H1 (cell line): Measurements from ENCODE around the gene PTK6. TPM values are rescaled to one million over a fixed set of nuclear protein-coding genes. Genes with fewer than 3 reads are reported as not detected.

Source experiments
- CTCF ChIA-PET: fragments of 300-600 bp; sonication (Branson Sonifier 250); formaldehyde crosslinking; loops from one replicate; lab custom pipeline; 2021; ENCODE audit not compliant: partially characterized antibody; lab: Charles Lee
- POLR2A ChIA-PET: fragments of 300-600 bp; sonication (Branson Sonifier 250); formaldehyde crosslinking; loops from one replicate; lab custom pipeline; 2021; ENCODE audit warnings: inconsistent platforms; ENCODE audit not compliant: partially characterized antibody; lab: Charles Lee
- DNase-seq, 2 experiments: peaks; one replicate each; pipeline versions ENCODE4 v3.0.0 to v3.0.0-alpha.2; 2010 to 2022; ENCODE audit warnings: low spot score in 2 of 2, low read depth in 1 of 2, mixed read lengths in 1 of 2
- FAIRE-seq: peaks from 2 replicates; lab custom pipeline; 2011; peaks lifted over from hg19 to GRCh38; lab: Jason Lieb, UNC
- H2AFZ ChIP-seq: 2 replicates; pipeline ENCODE4 v1.8.1; 2012; ENCODE audit warnings: low read length, inconsistent platforms
- H2AK5ac ChIP-seq: 2 replicates; pipeline ENCODE4 v1.6.1; 2013; ENCODE audit warnings: low read depth, low read length
- H2BK120ac ChIP-seq: replicated peaks from 2 replicates; pipeline ENCODE3; 2013; ENCODE audit warnings: low read depth, low read length, inconsistent platforms
- H2BK12ac ChIP-seq: 2 replicates; pipeline ENCODE4 v1.6.1; 2013; ENCODE audit warnings: low read depth, low read length
- H2BK15ac ChIP-seq: 2 replicates; pipeline ENCODE4 v1.6.1; 2013; ENCODE audit warnings: low read length
- H2BK20ac ChIP-seq: 2 replicates; pipeline ENCODE4 v1.6.1; 2013; ENCODE audit warnings: low read length
- H2BK5ac ChIP-seq: 2 replicates; pipeline ENCODE4 v1.6.1; 2013; ENCODE audit warnings: low read depth, low read length
- H3K14ac ChIP-seq: 2 replicates; pipeline ENCODE4 v1.6.1; 2013; ENCODE audit warnings: inconsistent platforms; ENCODE audit not compliant: insufficient read length
- H3K18ac ChIP-seq: 2 replicates; pipeline ENCODE4 v1.6.1; 2013; ENCODE audit warnings: low read length; ENCODE audit errors: extremely low read depth
- H3K23ac ChIP-seq: 2 replicates; pipeline ENCODE4 v1.6.1; 2013; ENCODE audit warnings: inconsistent platforms; ENCODE audit not compliant: insufficient read length
- H3K23me2 ChIP-seq: 2 replicates; pipeline ENCODE4 v1.6.1; 2013; ENCODE audit warnings: low read depth, low read length
- H3K27ac ChIP-seq: 2 replicates; pipeline ENCODE4 v1.6.1; 2011; ENCODE audit warnings: low read depth, low read length, inconsistent platforms
- H3K27me3 ChIP-seq, 4 experiments: replicated peaks in 1 of 4; 1 replicate in 1 of 4; 2 replicates in 3 of 4; pipeline versions ENCODE4 v1.6.1 to v1.8.1; 2011 to 2013; ENCODE audit warnings: low read length in 3 of 4, mild to moderate bottlenecking in 3 of 4, inconsistent platforms in 2 of 4, mixed read lengths in 2 of 4, moderate library complexity in 1 of 4; ENCODE audit not compliant: control insufficient read depth in 3 of 4, insufficient read depth in 3 of 4; ENCODE audit errors: extremely low read depth in 1 of 4
- H3K36me3 ChIP-seq, 4 experiments: 2 replicates each; pipeline versions ENCODE4 v1.6.1 to v1.8.1; 2011 to 2013; ENCODE audit warnings: mild to moderate bottlenecking in 4 of 4, low read length in 3 of 4, moderate library complexity in 2 of 4, control low read depth in 1 of 4, inconsistent platforms in 1 of 4; ENCODE audit not compliant: insufficient read depth in 4 of 4, control insufficient read depth in 2 of 4
- H3K4ac ChIP-seq: replicated peaks from 2 replicates; pipeline ENCODE3; 2013; ENCODE audit warnings: low read length, low read depth, mixed read lengths, inconsistent platforms; ENCODE audit not compliant: insufficient read length
- H3K4me1 ChIP-seq, 4 experiments: replicated peaks in 1 of 4; 1 replicate in 1 of 4; 2 replicates in 3 of 4; pipeline versions ENCODE4 v1.6.1 to v1.8.1; 2011 to 2013; ENCODE audit warnings: low read length in 3 of 4, inconsistent platforms in 2 of 4, mixed read lengths in 1 of 4; ENCODE audit not compliant: insufficient read depth in 4 of 4, control insufficient read depth in 3 of 4
- H3K4me2 ChIP-seq, 2 experiments: 2 replicates each; pipeline versions ENCODE4 v1.6.1 to v1.8.1; 2011 to 2013; ENCODE audit warnings: low read depth in 2 of 2, low read length in 2 of 2, control low read depth in 1 of 2, inconsistent platforms in 1 of 2, mild to moderate bottlenecking in 1 of 2; ENCODE audit not compliant: insufficient read depth in 1 of 2
- H3K4me3 ChIP-seq, 4 experiments: fragments of 200-600, 300-600 bp in 1 of 4; sonication (generic), shearing (Covaris generic), sonication (Bioruptor Twin) in 1 of 4; 2 replicates each; pipeline versions ENCODE4 v1.5.1 to v1.8.1; 2011 to 2016; ENCODE audit warnings: low read length in 4 of 4, low read depth in 3 of 4, control low read depth in 2 of 4, inconsistent platforms in 2 of 4, mild to moderate bottlenecking in 2 of 4, mixed read lengths in 1 of 4, moderate library complexity in 1 of 4; ENCODE audit not compliant: insufficient read depth in 2 of 4; ENCODE audit errors: extremely low read depth in 1 of 4
- H3K56ac ChIP-seq: replicated peaks from 2 replicates; pipeline ENCODE3; 2013; ENCODE audit warnings: low read depth, mild to moderate bottlenecking, mixed read lengths, low read length, inconsistent platforms; ENCODE audit not compliant: insufficient read length
- H3K79me1 ChIP-seq: 2 replicates; pipeline ENCODE4 v1.6.1; 2013; ENCODE audit warnings: low read depth, low read length, control low read depth
- H3K79me2 ChIP-seq, 2 experiments: 2 replicates each; pipeline versions ENCODE4 v1.6.1 to v1.8.1; 2012 to 2013; ENCODE audit warnings: low read length in 2 of 2, mild to moderate bottlenecking in 2 of 2, inconsistent platforms in 1 of 2; ENCODE audit not compliant: insufficient read depth in 2 of 2, control insufficient read depth in 1 of 2
- H3K9ac ChIP-seq, 4 experiments: replicated peaks in 1 of 4; 1 replicate in 1 of 4; 2 replicates in 3 of 4; pipeline versions ENCODE4 v1.6.1 to v1.8.1; 2011 to 2013; ENCODE audit warnings: low read depth in 3 of 4, low read length in 3 of 4, control low read depth in 2 of 4, mild to moderate bottlenecking in 2 of 4, moderate library complexity in 2 of 4, inconsistent platforms in 1 of 4; ENCODE audit errors: extremely low read depth in 1 of 4
- H3K9me3 ChIP-seq, 2 experiments: 2 replicates each; pipeline versions ENCODE4 v1.6.1 to v1.8.1; 2012 to 2013; ENCODE audit warnings: mild to moderate bottlenecking in 2 of 2, moderate library complexity in 2 of 2, control low read depth in 1 of 2, inconsistent platforms in 1 of 2, low read depth in 1 of 2, low read length in 1 of 2, mixed read lengths in 1 of 2; ENCODE audit not compliant: insufficient read depth in 2 of 2
- H4K20me1 ChIP-seq, 2 experiments: replicated peaks in 1 of 2; 2 replicates each; pipeline versions ENCODE3 to v1.8.1; 2011 to 2013; ENCODE audit warnings: inconsistent platforms in 2 of 2, low read length in 2 of 2, mild to moderate bottlenecking in 1 of 2; ENCODE audit not compliant: insufficient read depth in 2 of 2, control insufficient read depth in 1 of 2
- H4K5ac ChIP-seq: 2 replicates; pipeline ENCODE4 v1.6.1; 2013; ENCODE audit warnings: low read length, low read depth, mixed read lengths, inconsistent platforms; ENCODE audit not compliant: insufficient read length
- H4K8ac ChIP-seq: 2 replicates; pipeline ENCODE4 v1.8.0; 2013; ENCODE audit warnings: mild to moderate bottlenecking, moderate library complexity, low read length, inconsistent platforms; ENCODE audit not compliant: insufficient read depth; ENCODE audit errors: extremely low read depth
- H4K91ac ChIP-seq: replicated peaks from 2 replicates; pipeline ENCODE3; 2013; ENCODE audit warnings: low read length, mixed read lengths, inconsistent platforms; ENCODE audit not compliant: insufficient read length
- ASH2L ChIP-seq: fragments of 200-600, 300-600 bp; sonication (generic); IDR thresholded peaks from one replicate; pipeline ENCODE4 v1.7.1; 2017; ENCODE audit warnings: low read length
- JUN ChIP-seq: IDR thresholded peaks from 2 replicates; pipeline ENCODE4 v1.6.1; 2011; ENCODE audit warnings: low read depth, mild to moderate bottlenecking, improper control_type of control experiment, low read length
- PHF8 ChIP-seq: fragments of 200-600 bp; sonication (generic); conservative IDR thresholded peaks from 2 replicates; pipeline ENCODE4 v1.7.1; 2012; ENCODE audit warnings: low read depth, mild to moderate bottlenecking, inconsistent platforms, low read length, moderate library complexity
- TEAD4 ChIP-seq: IDR thresholded peaks from 2 replicates; pipeline ENCODE4 v1.6.1; 2012; ENCODE audit warnings: low read depth, low read length, inconsistent platforms, mixed read lengths
- WGBS, 2 experiments: shearing (Covaris generic) in 1 of 2; methylation state at CpG; one replicate each; pipeline versions ENCODE4 v1.1.6 to v1.1.7; 2013 to 2015; ENCODE audit warnings: low lambda C conversion rate in 2 of 2, mixed read lengths in 2 of 2, inconsistent platforms in 1 of 2, low coverage in 1 of 2, missing lambda C conversion rate in 1 of 2; ENCODE audit not compliant: insufficient replicate concordance in 2 of 2, insufficient coverage in 1 of 2, insufficient read length in 1 of 2; ENCODE audit errors: extremely low coverage in 1 of 2, missing lambda C conversion rate in 1 of 2; 5-methylcytosine and 5-hydroxymethylcytosine counted together
- polyA plus RNA-seq, 7 experiments: library from polyadenylated mRNA; depleted of rRNA in 3 of 7; stranded (reverse) in 5 of 7; unstranded in 2 of 7; fragments of >200 nt in 5 of 7; fragments of 200-250 nt in 2 of 7; gene quantifications; 1 replicate in 5 of 7; 2 replicates in 1 of 7; 4 replicates in 1 of 7; pipeline versions ENCODE4 v1.2.1 to v1.2.3, GENCODE V29; 2011 to 2013; ENCODE audit warnings: missing spikeins in 2 of 7, mixed read lengths in 2 of 7
- total RNA-seq: library from RNA; stranded (reverse); fragmentation: NEBNext Ultra II Directional; extraction: Animal tissue kit (Norgen Biotek cat#: 25700); gene quantifications from 2 replicates; pipeline ENCODE4 v1.2.1, GENCODE V29; 2021

PTK6 gene
- total and polyA plus RNA-seq, 2 of the 8 experiments (the other 6 are each of a cell fraction or from before 2014, with no cell fraction given) = 0.12 to 0.19 TPM

DNA sequence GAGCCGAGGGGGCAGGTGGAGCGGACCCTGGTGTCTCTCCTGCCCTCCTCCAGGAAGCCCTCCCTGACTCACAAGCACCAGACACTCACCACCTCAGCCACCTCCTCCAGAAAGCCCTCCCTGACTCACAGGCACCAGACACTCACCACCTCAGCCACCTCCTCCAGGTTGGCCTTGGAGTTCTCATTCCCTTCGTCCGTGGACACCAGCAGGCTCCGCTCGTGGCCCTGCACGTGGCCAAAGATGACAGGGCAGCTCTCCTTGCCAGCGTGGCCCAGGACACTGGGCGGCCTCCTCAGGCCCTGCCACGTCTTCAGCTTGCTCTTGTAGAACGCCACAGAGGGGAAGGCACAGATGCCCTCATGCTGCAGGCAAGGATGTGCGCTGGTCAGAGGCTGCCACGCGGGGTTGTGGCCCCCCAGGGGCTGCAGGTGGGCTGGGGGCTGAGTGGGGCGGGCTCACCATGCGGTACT, 23.2 kb upstream of the PTK6 start:
- POLR2A ChIA-PET = interaction anchor here (1.2 to 1.7 kb wide), 3 partner anchors 10 to 39 kb away, joined by 3 to 5 read pairs (median 5); partner anchors contain the start of genes HELZ2 and PPDPF

More for the DNA sequence above, 23.2 kb upstream of the PTK6 start:
- WGBS, 2 experiments = 89% methylated on average over 16 of the region's 16 CpGs; no CpG with 5 or more reads in 1 of the 2 experiments
- Histone ChIP-seq H3K14ac (no peak overlapping the region), H3K4me2 (no peak overlapping the region), H3K79me2 (no peaks in the 10 kb centered on the region), H2AK5ac (no peak overlapping the region), H3K18ac (no peak overlapping the region), H3K4me1 (peaks cover 0 to 6% (median 1%) of the 10 kb centered on the region in 4 experiments; a peak in 3 of 7 replicates), H3K4ac (no peak overlapping the region), H4K20me1 (peaks cover 0 to 1% of the 10 kb centered on the region in 2 experiments), H3K56ac (no peak overlapping the region), H2BK120ac (no peak overlapping the region), H3K23me2 (no peaks in the 10 kb centered on the region), H4K5ac (no peak overlapping the region), H3K9ac (no peak overlapping the region; a peak in 1 of 7 replicates), H3K4me3 (no peak overlapping the region), H2BK5ac (no peak overlapping the region), H3K36me3 (no peaks in the 10 kb centered on the region; a peak in 4 of 8 replicates), H4K8ac (0 out of 2 replicates have a peak overlapping the region, but pooled peaks have one; percentile 25), H4K91ac (no peak overlapping the region), H2BK20ac (no peak overlapping the region), H3K27me3 (no peaks in the 10 kb centered on the region), H3K23ac (no peak overlapping the region), H3K79me1 (no peaks in the 10 kb centered on the region), H3K27ac (no peak overlapping the region), H2BK12ac (no peak overlapping the region), H3K9me3 (no peaks in the 10 kb centered on the region), H2AFZ (no peak overlapping the region), H2BK15ac (no peak overlapping the region)
- CTCF ChIA-PET = interaction anchor here (0.6 to 1.2 kb wide), 4 partner anchors 14 to 21 kb away, joined by 3 to 4 read pairs (median 4); no protein-coding TSS in a partner anchor
- TF ChIP-seq JUN (no peak), TEAD4 (no peak), ASH2L (no peak), PHF8 (no peak)
- no peak for DNase-seq
- no peak for FAIRE-seq
